GM19324 (cell line): ENCODE measurements around the gene COL9A3.
"Not testable (repeated sequence)": the region's sequence is repeated elsewhere in the genome, so short reads cannot be mapped to it uniquely, and the experiment has no call there.

Experiments
- ATAC-seq: cut with Tn5 transposase; IDR thresholded peaks from one replicate; pipeline ENCODE4 v1.9.1; 2021; ENCODE audit warnings: mild to moderate bottlenecking, moderate library complexity; ENCODE audit not compliant: unreplicated experiment, low FRiP score

Gene COL9A3

DNA sequence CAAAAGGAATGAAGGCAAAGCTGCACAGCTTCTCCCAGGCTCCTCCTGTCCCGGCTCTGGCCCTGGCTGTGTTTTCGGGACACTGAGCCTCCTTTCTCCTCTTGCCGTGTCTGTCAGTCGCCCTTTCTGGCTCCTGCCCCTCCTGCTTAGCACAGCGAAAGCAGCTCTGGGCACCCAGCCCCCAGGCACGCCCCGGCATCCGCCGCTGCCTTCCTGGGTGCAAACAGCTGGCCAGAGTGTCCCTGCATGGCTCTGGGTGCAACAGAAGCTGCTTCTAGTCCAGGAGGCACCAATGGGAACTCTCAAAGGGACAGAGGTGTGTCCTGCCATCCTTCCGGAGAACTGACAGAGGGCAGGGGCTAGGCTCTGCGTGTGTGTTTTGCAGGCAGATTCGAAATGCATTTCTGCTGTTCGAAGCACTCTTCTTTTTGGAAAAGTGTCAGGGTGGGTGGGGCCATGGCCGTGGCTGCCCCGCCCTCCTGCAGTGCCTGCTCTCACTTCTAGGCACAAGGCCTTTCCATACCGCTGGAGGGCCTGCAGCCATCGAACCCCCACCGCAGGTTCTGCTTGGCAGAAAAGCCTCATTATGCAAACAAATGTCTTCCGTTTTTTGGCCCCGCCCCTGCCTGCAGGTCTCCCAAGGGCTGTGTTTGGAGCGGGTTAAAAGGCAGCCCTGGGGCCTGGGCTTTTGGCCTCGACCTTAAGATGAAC lies 15.5 kb downstream of the COL9A3 start:
- ATAC-seq = no peak

DNA sequence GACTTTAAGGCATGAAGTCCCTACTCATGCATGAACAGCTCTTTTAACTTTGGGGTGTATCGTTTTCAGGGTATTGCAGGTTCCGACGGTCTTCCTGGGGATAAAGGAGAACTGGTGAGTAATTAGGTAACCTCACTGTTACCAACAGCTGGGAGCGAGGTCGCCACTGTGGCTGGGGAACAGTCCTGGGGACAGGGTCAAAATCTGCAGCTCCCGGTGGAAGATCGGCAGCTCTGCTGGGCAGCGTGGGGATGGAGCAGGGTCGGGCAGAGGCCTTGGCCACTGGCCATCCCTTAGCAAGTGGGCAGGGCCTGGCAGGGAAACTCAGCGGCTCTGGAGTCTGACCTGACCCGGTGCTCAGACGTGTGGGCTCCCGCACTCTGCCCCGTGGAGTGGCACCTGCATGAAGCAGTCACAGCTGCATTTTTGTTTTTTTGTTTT lies 16.1 kb downstream of the COL9A3 start:
- ATAC-seq = no peak

DNA sequence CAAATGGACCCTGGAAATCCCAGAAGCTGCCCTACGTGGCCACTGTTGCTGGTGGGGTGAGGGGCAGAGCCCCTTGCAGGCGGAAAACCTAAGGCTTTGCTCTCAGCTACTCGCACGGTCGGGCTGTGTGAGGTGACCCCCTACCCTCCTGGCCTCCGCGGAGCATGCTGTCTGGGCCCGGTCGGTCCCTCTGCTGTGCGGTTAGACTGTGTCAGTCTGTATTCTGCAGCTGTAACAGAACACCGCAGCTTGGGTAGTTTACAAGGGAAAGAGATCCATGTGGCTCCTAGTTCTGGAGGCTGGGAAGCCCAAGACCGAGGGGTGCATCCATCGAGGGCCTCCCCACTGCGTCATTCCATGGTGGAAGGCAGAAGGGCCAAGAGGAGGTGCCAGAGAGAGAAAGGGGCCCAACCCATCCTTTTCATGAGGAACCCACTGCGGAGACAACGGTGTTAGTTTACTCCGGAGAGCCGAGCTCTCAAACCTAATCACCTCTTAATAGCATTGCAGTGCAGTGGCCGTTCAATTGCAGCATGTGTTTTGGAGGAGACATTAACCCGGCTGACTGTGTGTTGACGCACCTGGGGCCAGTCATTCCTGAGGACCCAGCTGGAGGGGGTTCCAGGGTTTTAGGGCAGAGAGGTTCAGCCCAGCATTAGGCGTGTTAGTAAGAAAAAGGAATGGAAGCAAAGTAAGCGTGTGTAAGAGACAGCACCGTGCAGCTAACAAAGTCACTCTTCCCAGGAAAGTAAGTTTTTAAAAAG lies 18.3 kb downstream of the COL9A3 start:
- no peak for ATAC-seq

DNA sequence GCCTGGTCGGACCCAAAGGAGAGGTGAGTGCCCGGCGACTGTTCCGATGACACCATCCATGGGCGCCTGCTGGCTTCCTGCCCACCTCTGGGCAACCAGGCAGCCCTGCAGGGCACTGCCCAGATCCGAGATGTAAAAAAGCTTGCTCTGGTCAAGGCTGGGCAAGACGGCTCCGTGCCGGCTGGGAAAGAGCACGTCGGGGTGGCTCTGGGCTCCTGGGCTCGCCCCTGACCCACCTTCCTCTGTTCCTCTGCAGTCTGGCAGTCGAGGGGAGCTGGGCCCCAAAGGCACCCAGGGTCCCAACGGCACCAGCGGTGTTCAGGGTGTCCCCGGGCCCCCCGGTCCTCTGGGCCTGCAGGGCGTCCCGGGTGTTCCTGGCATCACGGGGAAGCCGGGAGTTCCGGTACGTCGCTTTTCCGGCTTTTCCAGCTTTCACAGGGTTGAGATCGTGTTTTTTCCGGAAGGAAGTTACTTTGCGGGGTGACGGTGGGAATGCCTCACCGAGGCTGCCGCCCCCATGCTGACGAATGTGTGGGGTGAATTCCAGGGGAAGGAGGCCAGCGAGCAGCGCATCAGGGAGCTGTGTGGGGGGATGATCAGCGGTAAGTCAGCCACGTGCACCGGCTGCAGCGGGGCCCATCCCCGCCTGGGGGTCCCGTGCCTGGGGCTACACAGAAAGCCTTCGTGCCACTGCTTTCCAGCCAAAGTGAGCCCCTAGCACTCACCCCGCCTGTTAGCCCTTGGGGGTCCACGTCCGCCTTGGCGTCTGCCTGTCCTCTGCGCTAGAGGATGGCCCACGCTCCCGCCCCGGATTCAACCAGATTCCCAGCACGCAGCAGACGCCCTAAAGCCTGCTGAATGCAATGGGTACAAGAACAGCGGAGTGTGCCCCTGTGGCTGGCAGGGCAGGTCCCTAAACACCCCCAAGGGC lies 19.3 kb downstream of the COL9A3 start:
- no peak for ATAC-seq

DNA sequence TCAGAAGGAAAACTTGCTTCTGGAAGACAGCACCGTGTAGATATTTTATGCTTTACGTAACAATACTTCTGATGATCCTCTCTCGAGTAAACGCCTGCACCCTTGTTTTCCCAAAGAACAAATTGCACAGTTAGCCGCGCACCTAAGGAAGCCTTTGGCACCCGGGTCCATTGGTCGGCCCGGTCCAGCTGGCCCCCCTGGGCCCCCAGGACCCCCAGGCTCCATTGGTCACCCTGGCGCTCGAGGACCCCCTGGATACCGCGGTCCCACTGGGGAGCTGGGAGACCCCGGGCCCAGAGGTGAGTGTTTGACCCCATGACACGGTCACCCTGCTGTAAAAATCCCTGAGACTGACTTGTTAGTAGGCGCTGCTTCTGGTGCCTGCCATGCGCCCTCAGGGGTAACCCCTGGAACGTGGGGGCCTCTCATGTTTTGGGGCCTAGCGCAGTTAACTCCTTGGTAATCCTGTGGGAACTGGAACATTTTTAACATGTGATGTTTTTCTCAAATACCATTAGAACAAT lies 20.2 kb downstream of the COL9A3 start:
- no peak for ATAC-seq

DNA sequence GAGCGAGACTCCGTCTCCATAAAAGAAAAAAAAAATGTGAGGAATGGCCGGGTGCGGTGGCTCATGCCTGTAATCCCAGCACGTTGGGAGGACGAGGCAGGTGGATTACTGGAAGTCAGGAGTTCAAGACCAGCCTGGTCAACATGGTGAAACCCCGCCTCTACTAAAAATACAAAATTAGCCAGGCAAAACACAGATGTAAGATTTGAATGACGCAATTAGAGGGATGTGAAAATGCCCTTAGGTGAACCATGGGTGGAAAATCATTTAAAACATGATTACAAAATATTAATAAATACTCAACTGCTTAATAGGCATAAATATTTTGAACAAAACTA lies 20.9 kb downstream of the COL9A3 start:
- no peak for ATAC-seq

DNA sequence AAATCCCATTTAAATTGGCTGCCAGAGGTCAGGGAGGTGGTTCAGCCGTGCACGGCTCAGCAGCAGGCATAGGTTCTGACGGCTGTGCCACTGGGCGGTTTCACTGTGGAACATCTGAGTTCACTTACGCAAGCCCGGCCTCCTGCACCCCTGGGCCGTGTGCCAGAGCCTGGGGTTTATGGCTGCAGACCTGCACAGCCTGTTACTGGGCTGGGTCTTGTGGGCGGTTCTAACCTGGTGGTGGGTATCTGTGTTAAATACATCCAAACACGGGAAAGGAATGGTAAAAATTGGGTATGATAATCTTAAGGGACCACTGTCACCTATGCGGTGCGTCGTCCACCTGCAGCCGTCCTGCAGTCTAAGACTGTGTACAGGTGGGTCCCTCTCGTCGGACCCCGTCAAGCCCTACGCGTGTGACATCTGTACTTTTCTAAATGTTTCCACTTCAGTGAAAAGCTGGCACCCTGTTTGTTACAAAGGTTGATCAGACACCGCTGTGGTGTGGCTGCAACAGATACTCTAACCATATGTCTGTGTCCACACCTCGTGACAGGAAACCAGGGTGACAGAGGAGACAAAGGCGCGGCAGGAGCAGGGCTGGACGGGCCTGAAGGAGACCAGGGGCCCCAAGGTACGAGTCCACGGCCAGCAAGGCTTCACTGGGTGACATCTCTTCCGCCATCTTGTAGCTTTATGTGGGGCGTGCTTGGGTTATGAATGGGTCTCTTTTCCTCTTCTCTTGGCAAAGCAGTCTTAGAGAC lies 21.5 kb downstream of the COL9A3 start:
- no peak for ATAC-seq

DNA sequence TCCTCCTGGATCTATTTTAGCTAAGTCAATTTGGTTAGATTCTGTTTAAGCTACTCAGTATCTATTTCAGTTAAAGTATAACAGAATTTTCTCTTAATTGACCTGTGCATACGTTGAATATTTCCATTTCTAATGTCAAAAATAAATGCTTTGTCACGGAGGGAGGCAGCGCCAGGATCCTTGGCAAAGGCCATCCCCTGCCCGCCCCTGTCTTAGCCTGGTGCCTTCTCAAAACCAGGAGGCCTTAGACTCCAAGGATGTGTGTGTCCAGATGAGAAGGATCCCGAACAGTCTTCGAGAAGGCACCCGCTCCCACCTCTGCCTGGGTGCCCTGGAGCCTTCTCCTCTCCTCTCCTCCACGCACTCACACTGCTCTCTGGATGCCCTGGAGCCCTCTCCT lies 22.4 kb downstream of the COL9A3 start:
- no peak for ATAC-seq

DNA sequence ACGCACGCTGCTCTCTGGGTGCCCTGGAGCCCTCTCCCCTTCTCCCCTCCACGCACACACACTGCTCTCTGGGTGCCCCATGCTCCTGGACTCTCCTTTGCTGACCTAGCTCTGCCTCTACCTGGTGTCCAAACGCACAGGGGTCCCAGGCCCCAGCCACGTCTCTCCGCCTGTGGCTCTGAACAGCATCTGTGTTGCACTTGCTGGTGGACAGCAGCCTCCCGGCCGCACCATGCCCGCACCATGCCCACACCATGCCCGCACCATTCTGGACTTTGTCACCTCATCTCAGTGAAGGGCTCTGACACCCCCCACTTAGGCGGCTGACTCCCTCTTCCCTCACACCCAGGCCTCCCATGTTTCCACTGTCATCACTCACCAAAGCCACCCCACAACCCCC lies 23.0 kb downstream of the COL9A3 start:
- ATAC-seq = no peak

DNA sequence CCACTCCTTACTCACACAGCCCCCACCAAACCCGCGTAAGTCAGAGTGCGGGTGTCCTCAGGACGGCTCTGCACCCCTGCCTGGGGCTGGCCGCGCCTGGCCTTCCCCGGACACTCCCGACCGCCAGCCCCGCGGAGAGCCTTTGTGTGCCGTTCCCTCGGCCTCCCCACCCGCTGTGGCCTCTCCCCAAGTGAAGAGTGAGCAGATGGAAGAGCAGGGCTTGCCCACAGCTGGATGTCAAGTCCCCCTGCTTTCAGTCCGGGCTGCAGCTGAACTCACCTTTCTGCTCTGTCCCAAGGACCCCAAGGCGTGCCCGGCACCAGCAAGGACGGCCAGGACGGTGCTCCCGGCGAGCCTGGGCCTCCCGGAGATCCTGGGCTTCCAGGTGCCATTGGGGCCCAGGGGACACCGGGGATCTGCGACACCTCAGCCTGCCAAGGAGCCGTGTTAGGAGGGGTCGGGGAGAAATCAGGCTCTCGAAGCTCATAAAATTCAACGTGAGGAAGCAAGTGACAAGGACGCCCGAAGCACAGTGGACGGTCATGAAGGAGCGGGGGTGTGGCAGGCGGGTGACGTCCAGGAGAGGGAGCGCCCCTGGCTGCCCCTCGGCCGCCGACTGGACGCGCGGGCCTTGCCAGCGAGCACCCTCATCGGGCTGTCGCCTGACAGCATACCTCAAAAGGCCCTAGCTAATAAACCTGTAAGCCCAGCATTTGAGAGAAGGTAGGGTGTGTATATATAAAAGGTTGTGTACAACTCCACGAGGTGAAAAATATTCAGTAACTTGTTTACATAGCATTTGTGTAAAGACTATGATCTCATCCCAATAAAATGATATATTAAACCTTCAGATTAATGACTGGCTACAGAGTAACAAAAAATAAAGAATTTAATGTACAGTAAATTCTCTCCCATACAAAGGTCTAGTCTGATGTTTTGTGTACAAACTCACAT lies 23.7 kb downstream of the COL9A3 start:
- no peak for ATAC-seq

DNA sequence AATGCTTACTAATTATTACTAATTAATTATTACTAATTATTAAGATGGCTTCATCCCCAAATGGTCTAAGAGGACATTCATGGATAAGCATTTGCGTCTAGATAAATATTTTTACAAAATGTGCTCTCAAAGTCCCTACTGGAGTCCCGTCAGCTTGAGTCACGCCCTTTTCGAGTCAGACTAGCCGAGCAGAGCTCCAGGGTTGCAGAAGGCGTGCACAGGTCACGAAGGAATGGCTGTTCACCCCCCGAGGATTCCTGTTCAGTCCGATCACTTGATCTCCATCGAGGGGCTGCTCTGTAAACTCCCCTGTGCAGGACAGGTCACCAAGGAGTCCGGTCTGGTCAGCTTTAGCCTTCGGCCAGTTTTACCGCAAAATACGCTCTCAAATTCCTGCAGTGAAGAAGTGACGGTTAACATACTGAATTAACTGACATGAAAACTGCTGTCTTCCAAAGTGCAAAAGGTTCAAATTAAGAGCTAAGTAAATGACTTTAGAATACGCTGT lies 24.9 kb downstream of the COL9A3 start:
- no peak for ATAC-seq

DNA sequence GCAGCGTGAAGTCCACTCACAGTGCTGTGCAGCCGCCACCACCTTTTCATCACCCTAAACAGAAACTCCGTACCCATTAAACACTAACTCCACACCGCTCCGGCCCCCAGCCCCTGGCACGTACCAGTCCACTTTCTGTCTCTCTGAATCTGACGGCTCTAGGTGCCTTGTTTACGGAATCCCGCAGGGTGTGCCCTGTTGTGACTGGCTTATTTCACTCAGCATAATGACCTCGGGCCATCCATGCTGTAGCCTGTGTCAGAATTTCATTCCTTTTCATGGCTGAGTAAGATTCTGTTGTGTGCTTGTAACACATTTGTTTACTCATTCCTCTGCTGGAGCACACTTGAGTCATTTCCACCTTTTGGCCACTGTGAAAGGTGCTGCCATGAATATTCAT lies 26.8 kb downstream of the COL9A3 start:
- ATAC-seq = no peak

DNA sequence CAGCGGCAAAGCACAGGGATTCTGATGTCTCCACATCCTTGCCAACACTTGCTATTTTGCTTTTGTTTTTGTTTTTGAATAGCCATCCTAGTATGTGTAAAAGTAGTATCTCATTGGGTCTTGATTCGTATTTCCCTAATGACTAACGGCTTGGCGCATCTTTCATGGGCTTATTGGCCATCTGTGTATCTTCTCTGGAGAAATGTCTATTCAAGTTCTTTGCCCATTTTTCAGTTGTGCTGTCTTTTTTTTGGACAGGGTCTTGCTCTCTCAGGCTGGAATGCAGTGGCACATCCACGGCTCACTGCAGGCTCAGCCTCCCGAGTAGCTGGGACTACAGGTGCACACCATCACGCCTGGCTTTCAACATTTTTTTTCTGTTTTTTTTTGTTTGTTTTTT lies 27.3 kb downstream of the COL9A3 start:
- ATAC-seq = no peak

DNA sequence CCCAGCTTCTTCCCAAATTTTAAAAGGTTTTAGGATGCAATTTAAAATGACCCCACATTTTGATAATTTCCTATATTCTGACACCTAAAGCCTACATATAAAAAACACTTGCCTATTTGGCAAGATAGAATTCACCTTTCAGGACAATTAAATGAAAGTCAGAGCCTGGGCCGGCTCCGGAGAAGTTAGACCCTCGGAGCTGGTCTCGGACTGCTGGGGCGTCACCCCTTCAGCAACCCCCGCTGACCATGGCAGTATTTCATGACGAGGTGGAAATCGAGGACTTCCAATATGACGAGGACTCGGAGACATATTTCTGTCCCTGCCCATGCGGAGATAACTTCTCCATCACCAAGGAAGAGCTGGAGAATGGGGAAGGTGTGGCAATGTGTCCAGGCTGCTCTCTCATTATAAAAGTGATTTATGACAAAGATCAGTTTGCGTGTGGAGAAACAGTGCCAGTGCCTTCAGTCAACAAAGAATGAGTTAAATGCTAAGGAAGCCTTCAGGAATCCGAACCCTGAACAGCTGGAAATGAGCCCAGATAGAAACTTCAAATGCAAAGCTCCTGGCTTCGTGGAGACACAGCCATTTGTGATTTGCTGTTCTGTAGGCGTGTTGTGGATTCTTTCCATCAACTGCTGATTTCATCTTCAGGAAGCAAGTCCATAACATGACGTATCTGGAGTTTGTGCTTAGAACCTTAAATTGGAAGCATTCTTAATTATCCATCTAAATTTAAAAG lies 28.7 kb downstream of the COL9A3 start:
- no peak for ATAC-seq

DNA sequence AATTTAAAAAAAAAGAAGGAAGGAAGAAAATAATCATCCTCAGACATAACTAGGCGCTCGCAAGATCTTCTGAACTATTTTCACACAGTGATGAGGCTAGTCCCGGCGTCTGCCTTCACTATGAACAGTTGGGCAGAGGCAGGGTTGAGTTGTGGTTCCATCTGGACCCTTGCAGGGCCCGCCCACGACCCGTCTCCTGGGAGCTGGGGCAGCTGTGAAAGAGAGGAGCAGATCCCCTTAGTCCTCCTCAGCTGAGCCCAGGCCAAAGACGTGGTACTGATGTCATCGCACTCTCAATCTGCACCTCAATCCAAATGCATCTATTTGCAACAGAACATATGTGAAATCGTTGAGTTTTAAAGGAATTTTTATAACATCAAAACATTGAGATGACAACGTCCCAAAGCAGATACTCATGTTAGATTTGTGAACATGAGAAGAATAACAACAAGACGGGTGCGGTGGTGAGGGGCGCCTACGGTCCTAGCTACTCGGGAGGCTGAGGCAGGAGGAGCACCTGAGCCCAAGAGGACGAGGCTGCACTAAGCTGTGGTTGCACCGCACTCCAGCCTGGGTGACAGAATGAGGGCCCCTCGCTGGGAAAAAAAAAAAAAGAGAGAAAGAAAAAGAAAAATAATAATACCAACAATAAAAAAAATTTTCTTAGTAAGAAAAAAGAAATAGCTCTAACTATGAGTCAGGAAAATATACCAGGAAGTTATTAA lies 29.5 kb downstream of the COL9A3 start:
- no peak for ATAC-seq

DNA sequence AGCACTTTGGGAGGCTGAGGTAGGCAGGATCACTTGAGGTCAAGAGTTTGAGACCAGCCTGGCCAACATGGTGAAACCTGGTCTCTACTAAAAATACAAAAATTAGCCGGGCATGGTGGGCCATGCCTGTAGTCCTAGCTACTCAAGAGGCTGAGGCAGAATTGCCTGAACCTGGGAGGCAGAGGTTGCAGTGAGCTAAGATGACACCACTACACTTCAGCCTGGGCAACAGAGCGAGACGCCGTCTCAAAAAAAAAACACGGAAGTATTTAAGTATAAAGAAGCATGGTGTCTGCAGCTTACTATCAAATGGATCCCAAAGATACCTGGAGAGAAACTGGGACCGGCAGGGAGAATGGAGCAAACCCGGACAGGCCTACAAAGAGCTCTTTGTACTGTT lies 32.1 kb downstream of the COL9A3 start:
- not testable (repeated sequence) for ATAC-seq

DNA sequence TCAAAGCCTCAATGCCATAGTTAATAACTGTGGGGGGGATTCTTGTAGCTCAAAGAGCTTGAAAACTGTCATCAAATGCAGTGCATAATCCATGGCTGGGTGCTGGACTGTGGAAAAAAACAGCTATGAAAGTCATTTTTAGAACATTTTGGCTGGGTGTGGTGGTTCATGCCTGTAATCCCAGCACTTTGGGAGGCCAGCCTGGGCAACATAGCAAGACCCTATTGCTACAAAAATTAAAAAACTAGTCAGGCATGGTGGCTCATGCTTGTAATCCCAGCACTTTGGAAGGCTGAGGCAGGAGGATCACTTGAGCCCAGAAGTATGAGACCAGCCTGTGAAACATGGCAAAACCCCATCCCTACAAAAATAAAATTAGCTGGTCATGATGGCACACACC lies 32.6 kb downstream of the COL9A3 start:
- ATAC-seq = no peak
